ENCODE data around the gene VSIR.

The VSIR gene

DNA sequence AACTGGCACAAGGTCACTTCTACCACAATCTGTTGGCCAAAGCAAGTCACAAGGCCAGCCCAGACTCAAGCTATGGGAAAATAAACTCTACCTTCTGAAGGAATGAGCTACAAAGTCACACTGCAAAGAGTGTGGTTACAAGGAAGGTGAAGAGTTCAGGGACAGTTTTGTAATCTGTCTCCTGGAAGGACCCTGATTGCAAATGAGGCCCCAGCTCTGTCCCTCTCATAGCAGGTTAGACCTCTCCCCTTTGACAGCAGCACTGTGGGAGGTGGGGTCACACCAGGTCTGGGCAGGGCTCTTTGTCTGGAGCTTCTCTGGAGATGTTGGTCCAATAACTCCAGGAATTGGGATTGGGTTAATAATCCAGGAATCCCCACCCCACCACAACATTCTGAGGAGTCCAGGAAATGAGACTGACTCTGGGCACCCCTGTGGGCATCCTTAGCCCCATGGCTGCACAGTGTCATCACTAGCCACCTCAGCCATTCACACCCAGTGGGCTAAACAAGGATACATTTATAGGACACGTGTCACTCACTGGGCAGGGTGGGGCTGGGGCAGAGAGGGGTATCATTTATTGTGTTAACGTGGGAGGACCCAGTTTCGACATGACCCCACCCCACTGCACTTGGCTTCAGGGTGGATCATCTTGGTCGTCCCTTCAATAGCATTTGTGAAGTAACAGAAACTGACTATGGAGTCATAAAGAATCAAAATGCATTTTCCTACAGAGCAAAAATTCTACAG, 30.1 kb downstream of the VSIR start:
- Histone ChIP-seq H3F3A (ENCODE audit: low read depth) (no peaks in the 10 kb centered on the region), H3K4me2 (ENCODE audit: low read depth, low read length, poor library complexity, severe bottlenecking) (no peak overlapping the region), H3K27me3 (ENCODE audit: insufficient read depth, low read length, poor library complexity, severe bottlenecking) (no peaks in the 10 kb centered on the region), H2AFZ (ENCODE audit: low read length) (no peak overlapping the region), H3K9me2 (replicated peaks; ENCODE audit: low read depth, low read length) (no peaks in the 10 kb centered on the region), H3K9me3 (ENCODE audit: insufficient read depth, low read depth, low read length) (no peaks in the 10 kb centered on the region), H3K9ac (ENCODE audit: low read depth, low read length, poor library complexity, severe bottlenecking) (no peak overlapping the region), H4K20me1 (ENCODE audit: insufficient read depth, low read length, poor library complexity, severe bottlenecking) (no peaks in the 10 kb centered on the region), H3K79me2 (ENCODE audit: insufficient read depth, low read length) (no peaks in the 10 kb centered on the region), H3K4me3 (ENCODE audit: low read length, poor library complexity, severe bottlenecking) (no peak overlapping the region), H3K36me3 (ENCODE audit: insufficient read depth, low read length) (no peaks in the 10 kb centered on the region), H3K4me1 (ENCODE audit: insufficient read depth, low read length, poor library complexity, severe bottlenecking) (peaks cover 63% of the 10 kb centered on the region)
- TF ChIP-seq EZH2phosphoT487 (IDR thresholded peaks at IDR 0.05; ENCODE audit: borderline replicate concordance): no peak
- TF ChIP-seq, protein P1, sequence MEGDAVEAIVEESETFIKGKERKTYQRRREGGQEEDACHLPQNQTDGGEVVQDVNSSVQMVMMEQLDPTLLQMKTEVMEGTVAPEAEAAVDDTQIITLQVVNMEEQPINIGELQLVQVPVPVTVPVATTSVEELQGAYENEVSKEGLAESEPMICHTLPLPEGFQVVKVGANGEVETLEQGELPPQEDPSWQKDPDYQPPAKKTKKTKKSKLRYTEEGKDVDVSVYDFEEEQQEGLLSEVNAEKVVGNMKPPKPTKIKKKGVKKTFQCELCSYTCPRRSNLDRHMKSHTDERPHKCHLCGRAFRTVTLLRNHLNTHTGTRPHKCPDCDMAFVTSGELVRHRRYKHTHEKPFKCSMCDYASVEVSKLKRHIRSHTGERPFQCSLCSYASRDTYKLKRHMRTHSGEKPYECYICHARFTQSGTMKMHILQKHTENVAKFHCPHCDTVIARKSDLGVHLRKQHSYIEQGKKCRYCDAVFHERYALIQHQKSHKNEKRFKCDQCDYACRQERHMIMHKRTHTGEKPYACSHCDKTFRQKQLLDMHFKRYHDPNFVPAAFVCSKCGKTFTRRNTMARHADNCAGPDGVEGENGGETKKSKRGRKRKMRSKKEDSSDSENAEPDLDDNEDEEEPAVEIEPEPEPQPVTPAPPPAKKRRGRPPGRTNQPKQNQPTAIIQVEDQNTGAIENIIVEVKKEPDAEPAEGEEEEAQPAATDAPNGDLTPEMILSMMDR (conservative IDR thresholded peaks at IDR 0.05; ENCODE audit: low read length): no peak

DNA sequence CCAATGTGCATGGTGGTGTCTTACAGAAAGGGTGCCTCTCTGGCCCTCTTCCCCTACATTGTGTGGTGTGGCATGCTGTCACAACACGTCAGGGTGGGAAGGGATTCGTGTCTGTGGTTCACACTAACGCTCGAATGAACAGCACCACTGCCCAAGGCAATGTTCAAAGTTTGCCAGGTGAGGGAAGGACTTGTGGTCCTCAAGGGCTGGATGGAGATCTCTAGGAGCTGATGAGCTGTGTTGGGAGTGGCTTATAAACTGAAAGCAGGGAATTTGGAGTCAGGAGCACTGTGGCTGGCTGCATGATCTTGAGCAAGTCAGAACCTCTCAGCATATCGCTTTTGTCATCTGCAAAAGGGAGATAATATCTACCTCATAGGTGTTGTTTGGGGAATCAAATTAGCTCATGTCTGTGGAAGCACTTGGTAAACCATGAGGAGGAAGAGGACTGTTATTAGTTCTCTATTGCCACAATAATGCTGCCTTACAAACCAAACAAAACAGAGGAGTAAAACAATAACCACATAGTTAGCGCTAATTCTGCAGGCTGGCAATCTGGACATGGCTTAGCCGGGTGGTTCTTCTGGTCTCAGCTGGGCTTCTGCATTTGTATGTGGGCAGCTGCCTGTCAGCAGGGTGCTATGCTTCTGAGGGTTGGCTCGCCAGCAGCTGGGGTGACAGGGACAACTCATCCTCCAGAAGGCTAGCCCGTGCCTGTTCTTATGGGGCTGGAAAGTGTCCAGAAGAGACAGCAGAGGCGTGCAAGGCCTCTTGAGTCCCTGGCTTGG, 30.8 kb downstream of the VSIR start:
- Histone ChIP-seq H3F3A (ENCODE audit: low read depth) (no peaks in the 10 kb centered on the region), H3K4me3 (ENCODE audit: low read length, poor library complexity, severe bottlenecking) (no peak overlapping the region), H4K20me1 (ENCODE audit: insufficient read depth, low read length, poor library complexity, severe bottlenecking) (no peaks in the 10 kb centered on the region), H3K9ac (ENCODE audit: low read depth, low read length, poor library complexity, severe bottlenecking) (no peak overlapping the region), H2AFZ (ENCODE audit: low read length) (no peak overlapping the region), H3K4me1 (ENCODE audit: insufficient read depth, low read length, poor library complexity, severe bottlenecking) (peaks cover 63% of the 10 kb centered on the region), H3K4me2 (ENCODE audit: low read depth, low read length, poor library complexity, severe bottlenecking) (no peak overlapping the region), H3K79me2 (ENCODE audit: insufficient read depth, low read length) (no peaks in the 10 kb centered on the region), H3K27me3 (ENCODE audit: insufficient read depth, low read length, poor library complexity, severe bottlenecking) (no peaks in the 10 kb centered on the region), H3K36me3 (ENCODE audit: insufficient read depth, low read length) (no peaks in the 10 kb centered on the region), H3K9me2 (replicated peaks; ENCODE audit: low read depth, low read length) (no peaks in the 10 kb centered on the region), H3K9me3 (ENCODE audit: insufficient read depth, low read depth, low read length) (no peaks in the 10 kb centered on the region)
- TF ChIP-seq, protein P1 (conservative IDR thresholded peaks at IDR 0.05; ENCODE audit: low read length): no peak
- no peak for TF ChIP-seq EZH2phosphoT487 (IDR thresholded peaks at IDR 0.05; ENCODE audit: borderline replicate concordance)

DNA sequence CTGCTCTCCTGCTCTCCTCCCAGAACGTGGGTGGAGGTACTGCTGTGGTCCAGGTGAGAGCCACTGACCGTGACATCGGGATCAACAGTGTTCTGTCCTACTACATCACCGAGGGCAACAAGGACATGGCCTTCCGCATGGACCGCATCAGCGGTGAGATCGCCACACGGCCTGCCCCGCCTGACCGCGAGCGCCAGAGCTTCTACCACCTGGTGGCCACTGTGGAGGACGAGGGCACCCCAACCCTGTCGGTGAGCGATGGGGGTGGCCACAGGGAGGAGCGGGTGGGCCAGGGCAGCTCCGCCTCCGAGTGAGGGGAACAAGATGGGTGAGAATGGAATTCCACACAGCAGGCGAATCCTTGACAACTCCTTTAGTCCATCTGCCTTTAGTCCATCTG, 31.6 kb downstream of the VSIR start:
- Histone ChIP-seq H3K9me3 (ENCODE audit: insufficient read depth, low read depth, low read length) (no peaks in the 10 kb centered on the region), H3K4me3 (ENCODE audit: low read length, poor library complexity, severe bottlenecking) (no peak overlapping the region), H3K4me1 (ENCODE audit: insufficient read depth, low read length, poor library complexity, severe bottlenecking) (peaks cover 63% of the 10 kb centered on the region), H2AFZ (ENCODE audit: low read length) (no peak overlapping the region), H3K36me3 (ENCODE audit: insufficient read depth, low read length) (no peaks in the 10 kb centered on the region), H3K79me2 (ENCODE audit: insufficient read depth, low read length) (no peaks in the 10 kb centered on the region), H3K4me2 (ENCODE audit: low read depth, low read length, poor library complexity, severe bottlenecking) (peak overlapping the region; percentile 59), H4K20me1 (ENCODE audit: insufficient read depth, low read length, poor library complexity, severe bottlenecking) (no peaks in the 10 kb centered on the region), H3K9ac (ENCODE audit: low read depth, low read length, poor library complexity, severe bottlenecking) (peak overlapping the region; percentile 43), H3F3A (ENCODE audit: low read depth) (no peaks in the 10 kb centered on the region), H3K27me3 (ENCODE audit: insufficient read depth, low read length, poor library complexity, severe bottlenecking) (no peaks in the 10 kb centered on the region), H3K9me2 (replicated peaks; ENCODE audit: low read depth, low read length) (no peaks in the 10 kb centered on the region)
- no peak for TF ChIP-seq EZH2phosphoT487 (IDR thresholded peaks at IDR 0.05; ENCODE audit: borderline replicate concordance)
- TF ChIP-seq, protein P1 (conservative IDR thresholded peaks at IDR 0.05; ENCODE audit: low read length): no peak
